Neuronal stem cell (in vitro differentiated cells): ENCODE measurements around the gene CTSH.
A peak's percentile ranks its signal among the peaks of the same experiment; 100 is the strongest.

Experiments
- DNase-seq: peaks from one replicate; pipeline ENCODE4 v3.0.0-alpha.2; 2013; ENCODE audit warnings: low spot score
- H2AFZ ChIP-seq: one replicate; pipeline ENCODE4 v1.6.1; 2013; ENCODE audit warnings: mild to moderate bottlenecking, low read length, inconsistent platforms
- H2AK5ac ChIP-seq: 2 replicates; pipeline ENCODE4 v1.6.1; 2013; ENCODE audit warnings: low read depth, mild to moderate bottlenecking, inconsistent platforms, low read length, moderate library complexity, mixed read lengths
- H2BK120ac ChIP-seq: 2 replicates; pipeline ENCODE4 v1.6.1; 2013; ENCODE audit warnings: low read depth, mild to moderate bottlenecking, inconsistent platforms, low read length, moderate library complexity, mixed read lengths
- H2BK12ac ChIP-seq: one replicate; pipeline ENCODE4 v1.6.1; 2013; ENCODE audit warnings: low read length, inconsistent platforms
- H2BK15ac ChIP-seq: 2 replicates; pipeline ENCODE4 v1.6.1; 2013; ENCODE audit warnings: mild to moderate bottlenecking, low read length, inconsistent platforms, mixed read lengths
- H2BK5ac ChIP-seq: one replicate; pipeline ENCODE4 v1.6.1; 2013; ENCODE audit warnings: inconsistent platforms, mild to moderate bottlenecking, low read length, moderate library complexity
- H3K14ac ChIP-seq: one replicate; pipeline ENCODE4 v1.6.1; 2013; ENCODE audit warnings: low read length, inconsistent platforms
- H3K18ac ChIP-seq: 2 replicates; pipeline ENCODE4 v1.6.1; 2013; ENCODE audit warnings: low read length, inconsistent platforms
- H3K23ac ChIP-seq: 2 replicates; pipeline ENCODE4 v1.6.1; 2013; ENCODE audit warnings: low read depth, mild to moderate bottlenecking, mixed read lengths, low read length, inconsistent platforms; ENCODE audit not compliant: poor library complexity
- H3K27ac ChIP-seq: replicated peaks from 3 replicates; pipeline ENCODE4 v1.5.1; 2013; ENCODE audit warnings: low read length, inconsistent platforms
- H3K27me3 ChIP-seq, 3 experiments: 2 replicates each; pipeline ENCODE4 v1.6.1; 2013; ENCODE audit warnings: low read length in 3 of 3, mild to moderate bottlenecking in 2 of 3, inconsistent platforms in 1 of 3, low read depth in 1 of 3, mixed read lengths in 1 of 3, moderate library complexity in 1 of 3; ENCODE audit not compliant: control insufficient read depth in 3 of 3, insufficient read depth in 3 of 3
- H3K36me3 ChIP-seq, 2 donors: replicated peaks in 1 of 2; 2 replicates each; pipeline ENCODE4 v1.6.1; 2013; ENCODE audit warnings: low read length in 2 of 2; ENCODE audit not compliant: control insufficient read depth in 2 of 2, insufficient read depth in 2 of 2
- H3K4ac ChIP-seq: 2 replicates; pipeline ENCODE4 v1.6.1; 2013; ENCODE audit warnings: inconsistent platforms, mild to moderate bottlenecking, low read length, moderate library complexity
- H3K4me1 ChIP-seq, 2 donors: 1 replicate in 1 of 2; 2 replicates in 1 of 2; pipeline ENCODE4 v1.6.1; 2013; ENCODE audit warnings: low read length in 2 of 2, low read depth in 1 of 2; ENCODE audit not compliant: control insufficient read depth in 2 of 2, insufficient read depth in 1 of 2
- H3K4me2 ChIP-seq: one replicate; pipeline ENCODE4 v1.6.1; 2013; ENCODE audit warnings: mild to moderate bottlenecking, low read length, inconsistent platforms; ENCODE audit not compliant: insufficient read depth, poor library complexity, severe bottlenecking
- H3K4me3 ChIP-seq, 2 donors: 2 replicates each; pipeline ENCODE4 v1.5.1; 2013; ENCODE audit warnings: low read length in 2 of 2, mild to moderate bottlenecking in 2 of 2, inconsistent platforms in 1 of 2, moderate library complexity in 1 of 2
- H3K79me1 ChIP-seq: one replicate; pipeline ENCODE4 v1.6.1; 2013; ENCODE audit warnings: low read depth, mild to moderate bottlenecking, inconsistent platforms, low read length, moderate library complexity
- H3K9ac ChIP-seq: one replicate; pipeline ENCODE4 v1.6.1; 2013; ENCODE audit warnings: mild to moderate bottlenecking, low read depth, low read length, inconsistent platforms; ENCODE audit not compliant: poor library complexity
- H3K9me3 ChIP-seq, 2 donors: replicated peaks in 1 of 2; 2 replicates each; pipeline versions ENCODE3 to v1.6.1; 2013; ENCODE audit warnings: low read length in 2 of 2, mild to moderate bottlenecking in 2 of 2, inconsistent platforms in 1 of 2, low read depth in 1 of 2, mixed read lengths in 1 of 2, moderate library complexity in 1 of 2; ENCODE audit not compliant: control insufficient read depth in 2 of 2, insufficient read depth in 1 of 2
- H4K8ac ChIP-seq: one replicate; pipeline ENCODE4 v1.6.1; 2013; ENCODE audit warnings: low read depth, mild to moderate bottlenecking, inconsistent platforms, low read length, moderate library complexity
- H4K91ac ChIP-seq: one replicate; pipeline ENCODE4 v1.6.1; 2013; ENCODE audit warnings: low read length, low read depth, mild to moderate bottlenecking, inconsistent platforms; ENCODE audit not compliant: poor library complexity
- WGBS, 2 donors: extraction: QIAGEN DNeasy Blood & Tissue Kit; methylation state at CpG; one replicate each; pipeline ENCODE4 v1.1.7; 2013; ENCODE audit warnings: missing lambda C conversion rate in 2 of 2, mixed read lengths in 1 of 2; ENCODE audit not compliant: insufficient read length in 2 of 2, insufficient replicate concordance in 1 of 2; ENCODE audit errors: extremely low coverage in 2 of 2; 5-methylcytosine and 5-hydroxymethylcytosine counted together

Gene CTSH

GRCh38 chr15:78946493-78946892 lies 1.6 kb upstream of the CTSH start:
- H4K8ac ChIP-seq: no peak overlapping the region
- no peak overlapping the region for H2AK5ac ChIP-seq
- no peak overlapping the region for H3K4me3 ChIP-seq
- no peak overlapping the region for H3K9ac ChIP-seq
- no peaks in the 10 kb centered on the region for H3K79me1 ChIP-seq
- no peak overlapping the region for H3K23ac ChIP-seq
- no peaks in the 10 kb centered on the region for H3K36me3 ChIP-seq
- H2BK5ac ChIP-seq: no peak overlapping the region
- peaks cover 2 to 61% (median 24%) of the 10 kb centered on the region in 3 experiments for H3K27me3 ChIP-seq
- H3K4me2 ChIP-seq: no peak overlapping the region
- DNase-seq: no peak
- no peak overlapping the region for H3K27ac ChIP-seq
- H2BK120ac ChIP-seq: no peak overlapping the region
- H3K18ac ChIP-seq: no peak overlapping the region
- peaks cover 7% of the 10 kb centered on the region in 2 donors for H3K4me1 ChIP-seq
- no peak overlapping the region for H2BK12ac ChIP-seq
- H3K14ac ChIP-seq: no peak overlapping the region
- no CpG with 5 or more reads among the region's 5 CpGs for WGBS, 2 donors
- no peak overlapping the region for H2AFZ ChIP-seq
- no peak overlapping the region for H2BK15ac ChIP-seq
- H4K91ac ChIP-seq: no peak overlapping the region
- H3K9me3 ChIP-seq: no peaks in the 10 kb centered on the region
- no peak overlapping the region for H3K4ac ChIP-seq

- Histone ChIP-seq H4K91ac (no peak overlapping the region), H3K79me1 (no peaks in the 10 kb centered on the region), H2AFZ (peak overlapping the region; percentile 91), H4K8ac (no peak overlapping the region), H2BK15ac (peak overlapping the region; percentile 75), H3K27me3 (peaks cover 2 to 53% (median 24%) of the 10 kb centered on the region in 3 experiments), H3K14ac (peak overlapping the region; percentile 63), H2BK5ac (peak overlapping the region; percentile 39), H3K9ac (no peak overlapping the region), H3K4me3 (peak overlapping the region; percentile 42 to 78), H3K4me2 (peak overlapping the region; percentile 86), H3K36me3 (no peaks in the 10 kb centered on the region), H2AK5ac (peak overlapping the region; percentile 82), H3K4ac (no peak overlapping the region), H3K4me1 (peaks cover 7% of the 10 kb centered on the region in 2 donors), H2BK120ac (no peak overlapping the region), H2BK12ac (peak overlapping the region; percentile 58), H3K27ac (no peak overlapping the region), H3K9me3 (no peaks in the 10 kb centered on the region), H3K23ac (peak overlapping the region; percentile 89), H3K18ac (peak overlapping the region; percentile 80)
- WGBS, 2 donors: no CpG with 5 or more reads among the region's 12 CpGs
- no peak for DNase-seq
These were observed 632 bp downstream of the CTSH start for GRCh38 chr15:78944202-78944625.

- Histone ChIP-seq H3K4me1 (peaks cover 7% of the 10 kb centered on the region in 2 donors), H3K23ac (no peak overlapping the region), H3K36me3 (no peaks in the 10 kb centered on the region), H2BK120ac (no peak overlapping the region), H3K14ac (no peak overlapping the region), H3K27ac (no peak overlapping the region), H3K4me3 (no peak overlapping the region), H2AK5ac (no peak overlapping the region), H4K8ac (no peak overlapping the region), H3K9me3 (no peaks in the 10 kb centered on the region), H3K9ac (no peak overlapping the region), H3K18ac (no peak overlapping the region), H2BK5ac (peak overlapping the region; percentile 39), H3K79me1 (no peaks in the 10 kb centered on the region), H3K4me2 (no peak overlapping the region), H3K4ac (no peak overlapping the region), H2AFZ (no peak overlapping the region), H4K91ac (no peak overlapping the region), H2BK15ac (peak overlapping the region; percentile 75), H2BK12ac (no peak overlapping the region), H3K27me3 (peaks cover 2 to 53% (median 24%) of the 10 kb centered on the region in 3 experiments)
- WGBS, 2 donors: no CpG with 5 or more reads among the region's 7 CpGs
- DNase-seq: no peak
These were observed 1.2 kb downstream of the CTSH start for GRCh38 chr15:78943692-78944091.

GRCh38 chr15:78942741-78943140 lies 2.1 kb downstream of the CTSH start:
- no peaks in the 10 kb centered on the region for H3K79me1 ChIP-seq
- no CpG with 5 or more reads among the region's 4 CpGs for WGBS, 2 donors

More at GRCh38 chr15:78942741-78943140, 2.1 kb downstream of the CTSH start:
- H3K23ac ChIP-seq: no peak overlapping the region
- H2BK15ac ChIP-seq: no peak overlapping the region
- H2AFZ ChIP-seq: no peak overlapping the region
- no peak overlapping the region for H3K27ac ChIP-seq
- H3K36me3 ChIP-seq: no peaks in the 10 kb centered on the region
- H3K9ac ChIP-seq: no peak overlapping the region
- no peak overlapping the region for H3K18ac ChIP-seq
- H2AK5ac ChIP-seq: no peak overlapping the region
- no peak overlapping the region for H3K14ac ChIP-seq
- H2BK120ac ChIP-seq: no peak overlapping the region
- no peak overlapping the region for H2BK12ac ChIP-seq
- no peaks in the 10 kb centered on the region for H3K9me3 ChIP-seq
- no peak overlapping the region for H4K8ac ChIP-seq
- H3K4me3 ChIP-seq: no peak overlapping the region
- H3K27me3 ChIP-seq: peaks cover 2 to 46% (median 24%) of the 10 kb centered on the region in 3 experiments
- H4K91ac ChIP-seq: no peak overlapping the region
- no peak for DNase-seq
- H3K4me1 ChIP-seq: peaks cover 7% of the 10 kb centered on the region in 2 donors
- no peak overlapping the region for H3K4me2 ChIP-seq
- H3K4ac ChIP-seq: no peak overlapping the region
- no peak overlapping the region for H2BK5ac ChIP-seq
